CD4-positive, alpha-beta T cell treated with Interferon alpha-2 for 1 hour (primary cell): ENCODE data around the gene PEX6.
"Not testable (repeated sequence)": the region's sequence is repeated elsewhere in the genome, so short reads cannot be mapped to it uniquely, and the experiment has no call there.

Source experiments
- DNase-seq, 2 donors: peaks; one replicate each; pipeline ENCODE4 v3.0.0-alpha.2; 2020 to 2022

Gene PEX6

DNA sequence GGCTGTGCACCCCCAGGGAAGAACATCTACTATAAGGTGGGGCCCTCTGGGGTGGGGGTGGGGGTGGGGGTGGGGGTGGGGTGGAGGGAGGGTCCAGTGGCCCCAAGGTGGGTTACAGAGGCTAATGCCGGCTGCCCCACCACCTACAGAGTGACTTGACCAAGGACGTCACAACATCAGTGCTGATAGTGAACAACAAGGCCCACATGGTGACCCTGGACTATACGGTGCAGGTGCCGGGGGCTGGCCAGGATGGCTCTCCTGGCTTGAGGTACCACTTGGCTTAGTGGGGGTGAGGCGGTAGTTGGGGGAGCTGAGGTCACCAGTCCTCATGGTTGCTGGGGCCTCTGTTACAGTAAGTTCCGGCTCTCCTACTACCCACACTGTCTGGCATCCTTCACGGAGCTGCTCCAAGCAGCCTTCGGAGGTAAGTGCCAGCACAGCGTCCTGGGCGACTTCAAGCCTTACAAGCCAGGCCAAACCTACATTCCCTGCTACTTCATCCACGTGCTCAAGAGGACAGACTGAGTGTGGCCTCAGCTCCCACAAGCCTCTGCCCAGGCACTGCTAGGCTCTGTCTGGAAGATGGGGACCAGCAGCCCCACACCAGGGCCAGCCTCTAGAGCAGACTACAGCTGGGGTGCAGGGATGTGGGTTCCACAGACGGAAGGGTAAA is 15.7 kb downstream of the PEX6 start:
- no peak for DNase-seq

DNA sequence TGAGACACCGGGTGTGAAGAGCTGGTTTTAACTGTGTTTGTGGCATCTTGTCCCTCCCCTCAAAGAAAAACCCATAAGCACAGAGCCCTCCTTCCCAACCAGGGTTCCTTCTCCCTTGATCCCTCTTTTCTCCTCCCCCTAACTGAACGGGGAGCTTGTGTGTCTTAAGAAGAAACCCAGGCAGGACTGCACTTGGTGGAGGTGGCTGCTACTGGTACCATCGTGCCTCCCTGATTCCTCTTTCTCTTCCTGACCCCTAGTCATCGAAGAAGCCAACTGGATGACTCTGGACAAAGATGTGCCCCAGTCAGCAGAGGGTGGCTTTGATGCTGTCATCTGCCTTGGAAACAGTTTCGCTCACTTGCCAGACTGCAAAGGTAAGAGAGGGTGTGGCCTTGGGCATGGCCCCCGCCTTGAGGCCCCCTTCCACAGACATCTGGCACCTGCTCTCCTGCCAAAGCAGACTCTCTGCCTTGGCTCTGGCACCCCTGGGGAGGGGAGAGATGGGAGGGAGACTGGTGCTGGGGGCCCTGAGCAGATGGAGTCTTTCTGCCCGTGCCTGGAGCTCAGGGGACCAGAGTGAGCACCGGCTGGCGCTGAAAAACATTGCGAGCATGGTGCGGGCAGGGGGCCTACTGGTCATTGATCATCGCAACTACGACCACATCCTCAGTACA is 16.3 kb downstream of the PEX6 start:
- no peak for DNase-seq

DNA sequence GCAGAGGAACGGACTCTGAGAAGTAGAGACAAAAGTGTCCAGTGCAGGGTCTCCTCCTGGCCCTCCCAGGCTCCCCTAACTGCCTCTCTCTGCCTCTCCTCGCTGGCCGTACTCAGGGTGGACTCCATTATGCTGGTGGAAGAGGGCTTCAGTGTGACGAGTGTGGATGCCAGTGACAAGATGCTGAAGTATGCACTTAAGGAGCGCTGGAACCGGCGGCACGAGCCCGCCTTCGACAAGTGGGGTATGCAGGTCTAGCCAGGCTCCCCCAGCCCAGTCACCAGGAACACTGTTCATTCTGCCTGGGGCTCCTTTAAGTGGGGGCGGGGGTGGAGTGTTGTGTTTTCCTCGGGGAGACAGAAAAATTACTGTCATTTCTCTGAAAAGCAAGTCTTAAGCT is 16.9 kb downstream of the PEX6 start:
- no peak for DNase-seq

DNA sequence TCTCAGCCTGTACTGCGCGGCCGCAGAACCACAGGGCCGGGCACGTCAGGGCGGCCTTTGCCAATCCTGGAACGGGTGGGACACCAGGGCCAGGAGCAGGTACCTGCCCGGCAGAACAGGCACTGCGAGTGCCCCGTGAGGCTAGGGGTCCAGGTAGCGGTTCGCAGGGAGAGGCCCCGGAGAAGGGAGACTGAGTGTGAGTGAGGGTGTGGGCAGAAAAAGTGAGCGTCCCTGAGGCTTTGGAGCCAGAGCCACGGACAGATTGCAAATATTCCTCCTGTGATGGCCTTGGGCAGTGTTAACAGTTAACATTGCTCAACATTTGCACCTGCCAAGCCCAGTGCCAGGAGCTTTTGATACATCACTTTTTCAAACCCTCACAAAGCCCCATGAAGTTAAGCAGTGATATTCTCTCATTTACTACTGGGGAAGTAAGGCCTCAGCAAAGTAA is 17.9 kb downstream of the PEX6 start:
- no peak for DNase-seq

DNA sequence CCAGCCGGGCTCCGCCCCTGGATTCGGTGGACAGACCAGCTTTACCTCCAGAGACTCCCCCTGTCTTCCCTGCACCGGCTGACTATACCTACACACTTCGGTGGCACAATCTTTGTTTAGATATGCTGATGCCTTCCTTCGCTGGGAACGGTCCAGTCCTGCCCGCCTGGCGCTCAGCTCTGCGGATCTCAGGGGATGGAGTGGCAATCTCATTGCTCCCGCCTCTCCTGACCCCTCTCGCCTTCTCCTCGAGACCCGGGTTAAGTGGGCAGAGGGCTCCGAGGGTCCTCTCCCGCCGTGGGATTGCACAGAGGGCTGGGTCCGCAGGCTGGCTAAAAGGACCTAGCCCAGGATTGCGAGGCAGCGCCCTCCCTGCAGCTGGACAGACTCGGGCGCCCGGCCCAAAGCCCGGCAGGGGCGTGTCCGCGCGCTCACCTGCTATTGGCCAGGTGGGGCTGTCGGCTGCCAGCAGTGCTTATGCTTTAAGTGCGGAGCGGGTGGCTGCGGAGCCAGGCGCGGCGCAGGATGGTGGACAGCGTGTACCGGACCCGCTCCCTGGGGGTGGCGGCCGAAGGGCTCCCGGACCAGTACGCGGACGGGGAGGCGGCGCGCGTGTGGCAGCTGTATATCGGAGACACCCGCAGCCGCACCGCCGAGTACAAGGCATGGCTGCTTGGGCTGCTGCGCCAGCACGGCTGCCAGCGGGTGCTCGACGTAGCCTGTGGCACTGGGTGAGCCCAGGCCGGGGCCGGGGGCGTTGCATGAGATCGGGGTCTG is 18.6 kb downstream of the PEX6 start, which contains the start of gene GNMT:
Gene GNMT, plus strand, starts transcription at position 512 of the 777 bp plus-strand sequence. Its CDS starts 14 bp downstream, at position 526.
- peak in 1 of 2 donors; percentile 35 for DNase-seq

DNA sequence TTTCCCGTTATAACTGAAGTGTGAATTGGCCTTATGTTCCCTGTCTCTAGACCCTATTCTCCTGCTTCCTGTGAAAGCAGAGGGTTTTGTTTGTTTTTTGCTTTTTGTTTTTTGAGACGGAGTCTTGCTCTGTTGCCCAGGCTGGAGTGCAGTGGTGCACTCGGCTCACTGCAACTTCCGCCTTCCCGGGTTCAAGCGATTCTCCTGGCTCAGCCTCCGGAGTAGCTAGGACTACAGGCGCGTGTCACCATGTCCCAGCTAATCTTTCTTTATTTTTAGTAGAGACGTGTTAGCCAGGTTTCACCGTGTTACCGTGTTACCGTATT is 19.1 kb downstream of the PEX6 start:
- no peak for DNase-seq

DNA sequence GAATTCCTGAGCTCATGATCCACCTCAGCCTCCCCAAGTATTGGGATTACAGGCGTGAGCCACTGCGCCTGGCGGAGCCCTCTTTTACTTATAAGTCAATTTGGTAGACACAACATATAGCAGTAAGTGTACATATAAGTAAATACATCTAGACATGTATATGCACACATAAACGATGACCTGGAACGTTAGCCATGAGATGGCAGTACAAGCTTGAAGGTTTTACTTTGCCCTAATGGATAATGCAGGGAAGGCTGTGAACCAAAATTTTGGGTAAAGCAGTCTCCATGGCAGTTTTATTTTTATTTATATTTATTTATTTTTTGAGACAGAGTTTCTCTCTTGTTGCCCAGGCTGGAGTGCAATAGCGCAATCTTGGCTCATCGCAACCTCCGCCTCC is 20.9 kb downstream of the PEX6 start:
- DNase-seq, result no peak

DNA sequence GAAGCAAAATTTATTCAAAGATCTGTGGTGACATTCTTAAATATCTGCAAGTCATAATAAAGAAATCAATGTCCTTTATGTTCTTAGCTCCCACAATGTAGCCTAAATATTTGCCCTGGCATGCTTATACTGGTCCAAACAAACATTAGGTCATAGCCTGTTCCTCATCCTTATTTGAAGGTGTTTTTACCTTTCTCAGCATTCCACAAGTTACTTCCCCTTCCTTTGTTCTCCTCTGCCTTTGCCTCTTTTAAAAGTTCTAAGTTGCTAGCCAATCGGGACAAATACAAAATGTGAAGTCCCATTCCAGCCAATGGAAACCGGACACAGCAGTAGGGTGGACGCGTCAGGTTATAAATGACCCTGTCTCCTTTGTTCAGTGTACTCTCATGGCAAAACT is 24.6 kb downstream of the PEX6 start:
- not testable (repeated sequence) for DNase-seq

DNA sequence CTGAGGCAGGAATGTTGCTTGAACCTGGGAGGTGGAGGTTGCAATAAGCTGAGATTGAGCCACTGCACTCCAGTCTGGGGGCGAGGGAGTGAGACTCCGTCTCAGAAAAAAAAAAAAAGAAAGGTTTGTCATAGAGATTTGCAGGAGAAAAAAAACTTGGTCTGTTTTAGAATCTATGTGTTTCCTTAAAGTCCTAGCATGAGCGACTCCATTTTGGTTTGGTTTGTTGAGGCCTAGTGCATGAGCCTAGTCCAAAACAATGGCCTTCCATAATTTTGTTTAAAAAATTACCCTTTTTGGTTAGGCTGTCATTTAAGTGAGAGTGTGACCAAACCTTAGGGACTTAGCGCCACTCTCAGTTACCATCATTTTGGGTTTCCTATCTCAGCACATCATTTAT is 26.6 kb downstream of the PEX6 start:
- DNase-seq, result no peak

DNA sequence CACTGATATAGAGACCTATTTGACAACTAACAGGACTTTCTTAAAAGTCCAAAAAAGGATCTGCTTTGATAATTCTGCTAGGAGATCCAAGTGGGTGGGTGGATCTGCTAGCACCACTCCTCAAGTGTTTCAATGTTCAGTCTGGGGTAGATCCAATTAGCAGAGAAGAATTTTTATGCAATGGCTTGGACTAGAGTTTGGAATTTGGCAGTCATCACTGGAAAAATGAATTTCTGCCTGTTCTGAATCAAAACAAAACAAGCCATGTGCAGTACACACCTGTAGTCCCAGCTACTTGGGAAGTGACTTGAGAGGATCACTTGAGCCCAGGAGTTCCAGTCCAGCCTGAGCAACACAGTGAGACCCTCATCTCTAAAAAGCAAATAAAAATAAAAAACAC is 31.0 kb downstream of the PEX6 start:
- DNase-seq, result no peak

DNA sequence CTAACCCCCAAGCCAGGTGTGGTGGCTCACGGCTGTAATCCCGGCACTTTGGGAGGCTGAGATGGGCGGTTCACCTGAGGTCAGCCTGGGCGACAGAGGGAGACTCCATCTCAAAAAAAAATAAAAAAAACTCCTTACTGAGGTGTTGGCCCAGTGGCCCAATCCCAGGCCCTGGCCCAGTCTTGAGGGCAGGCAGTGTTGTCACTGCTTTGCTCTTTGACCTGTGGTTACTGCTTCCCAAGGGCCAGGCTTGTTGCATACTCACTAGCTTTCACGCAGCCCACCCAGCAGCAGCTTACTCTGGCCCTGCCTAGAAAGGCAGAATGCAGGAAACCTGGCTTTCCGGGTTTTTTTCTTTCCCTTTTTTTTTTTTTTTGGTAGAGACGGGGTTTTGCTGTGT is 36.5 kb downstream of the PEX6 start:
- DNase-seq, result no peak

DNA sequence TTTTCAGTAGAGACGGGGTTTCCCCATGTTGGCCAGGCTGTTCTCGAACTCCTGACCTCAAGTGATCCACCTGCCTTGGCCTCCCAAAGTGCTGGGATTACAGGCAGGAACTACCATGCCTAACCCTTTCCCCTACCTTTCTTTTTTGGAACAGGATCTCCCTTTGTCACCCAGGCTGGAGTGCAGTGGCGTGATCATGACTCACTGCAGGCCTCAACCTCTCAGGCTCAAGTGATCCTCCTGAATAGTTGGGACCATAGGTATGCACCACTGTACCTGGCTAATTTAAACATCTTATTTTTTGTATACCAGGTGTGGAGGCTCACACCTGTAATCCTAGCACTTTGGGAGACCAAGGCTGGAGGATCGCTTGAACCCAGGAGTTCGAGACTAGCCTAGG is 37.6 kb downstream of the PEX6 start:
- DNase-seq, result not testable (repeated sequence)

DNA sequence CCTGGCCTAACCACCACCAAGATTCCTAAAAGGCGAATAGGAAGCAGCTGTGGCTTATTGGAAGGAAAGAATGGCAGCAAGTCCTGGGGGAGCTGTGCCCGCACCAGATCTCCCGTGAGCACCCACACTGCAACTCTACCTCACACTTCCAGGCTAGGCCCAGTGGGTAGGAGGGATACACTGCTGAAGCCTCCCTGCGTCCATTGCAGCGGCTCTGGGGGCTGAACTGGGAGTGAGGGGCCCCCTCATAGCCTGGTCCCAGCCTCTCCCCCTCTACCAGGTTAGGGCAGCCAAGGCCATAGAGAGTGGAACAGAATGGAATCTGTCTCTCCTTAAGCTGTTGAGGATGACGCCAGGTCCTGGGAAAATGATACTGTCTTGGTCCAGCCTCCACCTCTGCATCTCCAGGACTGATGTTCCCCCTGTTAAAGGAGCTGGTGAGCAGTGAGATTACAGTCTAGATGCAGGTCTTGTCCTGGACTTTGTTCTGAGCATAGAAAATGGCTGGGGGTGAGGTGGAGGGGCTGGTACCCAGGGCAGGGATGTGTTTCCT is 38.4 kb downstream of the PEX6 start:
- DNase-seq, result no peak

DNA sequence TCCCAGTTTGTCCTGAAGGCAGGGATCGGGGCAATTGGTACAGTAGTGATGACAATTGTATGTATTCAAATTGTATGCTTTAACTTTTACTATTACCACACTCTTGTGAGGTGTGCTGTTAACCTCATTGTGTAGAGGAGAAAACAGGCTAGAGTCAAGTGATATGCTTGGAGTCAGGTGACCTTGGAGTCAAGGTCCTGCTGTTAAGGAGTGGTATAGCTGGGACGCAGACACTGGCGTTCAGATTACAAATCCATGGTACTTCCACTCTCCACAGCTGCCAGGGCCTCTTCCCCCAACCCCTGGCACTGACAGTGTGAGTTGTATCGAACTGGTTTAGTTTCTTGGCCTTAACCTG is 39.2 kb downstream of the PEX6 start:
- no peak for DNase-seq

DNA sequence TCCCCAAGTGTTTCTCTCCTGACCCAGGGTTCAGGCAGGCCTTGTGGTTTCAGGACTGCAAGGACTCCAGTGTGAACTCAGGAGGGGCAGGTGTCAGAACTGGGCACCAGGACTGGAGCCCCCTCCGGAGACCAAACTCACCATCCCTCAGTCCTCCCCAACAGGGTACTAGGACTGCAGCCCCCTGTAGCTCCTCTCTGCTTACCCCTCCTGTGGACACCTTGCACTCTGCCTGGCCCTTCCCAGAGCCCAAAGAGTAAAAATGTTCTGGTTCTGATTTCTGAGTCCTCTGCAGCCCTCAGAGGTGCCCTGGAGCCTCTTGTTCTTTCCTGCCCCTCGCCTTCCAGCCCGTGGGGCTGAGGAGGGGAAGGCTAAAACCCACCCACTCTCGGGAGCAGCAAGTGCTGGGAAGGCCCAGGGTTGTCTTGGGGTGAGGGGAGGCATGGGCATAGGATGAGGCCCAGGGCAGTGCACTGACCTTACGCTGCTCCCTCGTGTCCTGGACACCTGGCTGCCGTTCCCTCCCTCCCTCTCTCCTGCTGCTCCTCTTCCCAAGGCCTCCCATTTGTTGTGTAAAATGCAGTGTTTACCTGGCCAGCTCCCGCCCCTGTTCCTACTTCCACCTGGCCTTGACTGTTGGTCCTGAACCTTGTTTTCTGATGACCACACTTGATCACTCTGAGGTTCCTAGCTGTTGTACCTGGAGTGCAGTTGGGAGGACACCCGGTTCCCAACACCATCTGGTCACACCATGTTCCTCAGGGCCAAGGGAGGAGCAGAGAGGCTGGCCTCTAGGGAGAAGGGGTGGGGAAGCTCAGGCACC is 39.8 kb downstream of the PEX6 start:
- DNase-seq, result no peak

DNA sequence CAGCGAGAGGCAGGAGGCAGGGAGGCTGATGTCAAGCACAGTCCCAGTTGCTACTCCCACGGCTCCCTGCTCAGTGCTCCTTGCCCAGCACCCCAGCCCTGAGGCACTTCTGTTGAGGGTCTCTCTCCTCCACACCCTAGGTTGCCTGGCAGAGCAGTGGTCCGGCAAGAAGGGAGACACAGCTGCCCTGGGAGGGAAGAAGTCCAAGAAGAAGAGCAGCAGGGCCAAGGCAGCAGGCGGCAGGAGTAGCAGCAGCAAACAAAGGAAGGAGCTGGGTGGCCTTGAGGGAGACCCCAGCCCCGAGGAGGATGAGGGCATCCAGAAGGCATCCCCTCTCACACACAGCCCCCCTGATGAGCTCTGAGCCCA is 40.6 kb downstream of the PEX6 start:
- DNase-seq, result no peak

DNA sequence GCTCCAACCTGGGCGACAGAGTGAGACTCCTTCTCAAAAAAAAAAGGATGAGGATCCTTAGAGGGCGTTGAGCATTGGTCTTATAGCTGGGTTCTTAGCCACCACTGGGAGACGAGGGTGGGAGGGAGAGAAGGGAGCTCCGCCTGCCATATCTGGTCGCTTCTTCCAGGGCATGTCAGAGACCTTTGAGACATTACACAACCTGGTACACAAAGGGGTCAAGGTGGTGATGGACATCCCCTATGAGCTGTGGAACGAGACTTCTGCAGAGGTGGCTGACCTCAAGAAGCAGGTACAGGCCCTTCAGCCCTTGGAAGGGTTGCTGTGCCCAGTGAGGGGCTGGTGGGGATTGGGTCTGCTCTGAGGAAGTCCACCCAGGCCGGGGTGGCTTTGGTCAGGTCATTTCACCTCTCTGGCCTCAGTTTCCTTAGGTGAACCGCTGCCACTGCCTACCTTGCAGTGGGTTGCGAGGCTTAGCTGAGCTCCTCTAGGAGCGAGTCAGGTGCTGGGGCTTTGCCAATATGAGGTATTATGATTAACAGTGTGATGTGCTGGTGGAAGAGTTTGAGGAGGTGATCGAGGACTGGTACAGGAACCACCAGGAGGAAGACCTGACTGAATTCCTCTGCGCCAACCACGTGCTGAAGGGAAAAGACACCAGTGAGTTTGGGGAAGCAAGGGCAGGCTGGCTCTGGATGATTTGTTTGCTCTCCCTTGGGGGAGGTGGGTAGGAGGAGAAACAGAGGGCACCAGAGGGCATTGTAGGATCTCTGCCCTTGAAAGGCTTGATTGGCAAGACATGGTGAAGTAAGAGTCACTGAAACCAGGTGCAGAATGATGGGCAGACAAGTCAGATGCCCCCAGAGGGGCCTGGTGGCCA is 41.2 kb downstream of the PEX6 start:
- no peak for DNase-seq

DNA sequence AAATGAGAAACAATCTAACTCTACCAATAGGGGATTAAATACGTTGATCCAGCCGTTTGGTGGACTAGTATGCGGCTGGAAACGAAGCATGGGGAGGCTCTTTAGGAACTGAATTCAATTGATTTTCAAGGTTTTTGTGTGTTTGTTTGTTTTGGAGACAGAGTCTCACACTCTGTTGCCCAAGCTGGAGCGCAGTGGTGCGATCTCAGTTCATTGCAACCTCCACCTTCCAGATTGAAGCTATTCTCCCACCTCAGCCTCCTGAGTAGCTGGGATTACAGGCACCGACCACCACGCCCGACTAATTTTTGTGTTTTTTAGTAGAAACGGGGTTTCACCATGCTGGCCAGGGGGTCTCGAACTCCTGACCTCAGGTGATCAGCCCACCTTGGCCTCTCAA is 42.6 kb downstream of the PEX6 start:
- no peak for DNase-seq

DNA sequence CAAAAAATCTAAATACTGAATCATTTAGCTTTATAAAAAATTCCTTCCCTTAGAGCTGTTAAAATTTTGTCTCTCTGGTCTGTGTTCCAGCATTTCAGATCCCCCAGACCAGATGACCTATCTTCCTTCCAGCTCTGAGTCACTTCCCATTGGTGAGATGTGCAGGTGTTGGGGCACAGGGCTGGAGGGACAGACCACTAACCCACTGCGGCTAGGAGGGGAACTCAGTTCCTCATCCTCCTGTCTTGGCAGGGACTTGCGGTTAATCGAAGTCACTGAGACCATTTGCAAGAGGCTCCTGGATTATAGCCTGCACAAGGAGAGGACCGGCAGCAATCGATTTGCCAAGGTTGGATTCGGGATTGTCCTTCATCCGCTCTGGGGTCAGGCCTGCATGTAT is 43.7 kb downstream of the PEX6 start:
- no peak for DNase-seq

DNA sequence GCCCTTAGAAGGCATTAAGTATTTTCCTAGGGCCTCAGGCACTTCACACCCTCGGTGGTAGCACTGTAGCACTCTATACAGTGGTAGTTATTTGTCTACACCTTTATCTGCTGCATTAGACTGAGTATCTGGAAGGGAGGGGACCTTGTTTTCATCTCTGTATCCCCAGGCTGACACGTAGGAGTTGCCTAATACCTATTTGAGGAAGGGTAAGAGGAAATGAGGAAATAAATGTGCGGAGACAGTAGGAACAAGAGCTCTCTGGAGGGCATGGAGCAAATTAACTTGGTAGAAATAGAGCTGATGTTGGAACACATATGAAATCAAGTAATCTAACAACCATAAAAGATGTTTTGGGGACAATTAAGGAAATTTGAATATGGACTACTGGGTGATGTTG is 45.8 kb downstream of the PEX6 start:
- no peak for DNase-seq

DNA sequence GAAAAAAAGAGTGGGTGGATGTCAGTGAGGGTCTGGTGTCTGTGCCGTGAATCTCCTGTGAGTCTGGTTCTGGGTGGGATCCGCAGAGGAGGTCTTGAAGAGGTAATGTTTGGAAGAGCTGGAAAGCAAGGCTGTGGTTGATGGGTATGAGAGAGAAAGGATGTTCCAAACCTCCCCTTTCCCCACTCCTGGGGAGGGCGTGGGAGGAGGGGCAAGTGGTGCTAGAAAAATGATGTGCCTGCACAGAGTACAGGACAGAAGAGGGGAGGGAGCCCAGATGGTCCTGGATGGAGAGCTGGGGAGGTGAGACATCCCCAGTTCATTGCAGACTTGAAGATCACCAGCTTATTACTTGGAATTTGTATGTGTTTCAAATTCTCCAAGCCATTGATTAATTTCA is 46.6 kb downstream of the PEX6 start:
- no peak for DNase-seq

DNA sequence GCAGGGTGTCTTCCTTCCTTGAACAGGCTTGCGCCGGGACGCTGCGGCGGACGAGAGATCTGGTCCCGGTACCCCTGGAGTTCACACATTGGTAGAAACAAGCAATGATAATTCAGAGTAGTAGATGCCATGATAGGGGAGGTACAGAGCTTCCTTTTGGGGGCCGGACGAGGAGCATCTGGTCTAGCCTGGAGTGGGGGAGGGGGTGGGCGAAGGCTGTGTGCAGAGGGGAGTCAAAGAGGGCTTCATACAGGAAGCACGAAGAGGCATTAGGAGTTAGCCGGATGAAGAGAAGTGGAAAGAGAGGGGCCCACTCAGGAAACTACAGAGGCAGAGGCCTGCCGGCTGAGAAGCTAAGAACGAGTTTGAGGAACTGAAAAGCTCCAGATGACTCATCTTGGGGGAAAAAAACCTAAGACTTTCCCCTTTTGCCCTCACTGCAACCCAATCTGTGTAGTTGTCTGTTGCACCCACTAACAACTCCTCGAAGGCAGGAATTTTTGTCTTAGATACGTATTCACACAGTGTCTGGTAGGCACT is 49.1 kb downstream of the PEX6 start:
- DNase-seq, result peak; percentile 63 to 67
